ENCODE results near the gene GALR2.
"Not testable (repeated sequence)": the region's sequence is repeated elsewhere in the genome, so short reads cannot be mapped to it uniquely, and the experiment has no call there.

The GALR2 gene

DNA sequence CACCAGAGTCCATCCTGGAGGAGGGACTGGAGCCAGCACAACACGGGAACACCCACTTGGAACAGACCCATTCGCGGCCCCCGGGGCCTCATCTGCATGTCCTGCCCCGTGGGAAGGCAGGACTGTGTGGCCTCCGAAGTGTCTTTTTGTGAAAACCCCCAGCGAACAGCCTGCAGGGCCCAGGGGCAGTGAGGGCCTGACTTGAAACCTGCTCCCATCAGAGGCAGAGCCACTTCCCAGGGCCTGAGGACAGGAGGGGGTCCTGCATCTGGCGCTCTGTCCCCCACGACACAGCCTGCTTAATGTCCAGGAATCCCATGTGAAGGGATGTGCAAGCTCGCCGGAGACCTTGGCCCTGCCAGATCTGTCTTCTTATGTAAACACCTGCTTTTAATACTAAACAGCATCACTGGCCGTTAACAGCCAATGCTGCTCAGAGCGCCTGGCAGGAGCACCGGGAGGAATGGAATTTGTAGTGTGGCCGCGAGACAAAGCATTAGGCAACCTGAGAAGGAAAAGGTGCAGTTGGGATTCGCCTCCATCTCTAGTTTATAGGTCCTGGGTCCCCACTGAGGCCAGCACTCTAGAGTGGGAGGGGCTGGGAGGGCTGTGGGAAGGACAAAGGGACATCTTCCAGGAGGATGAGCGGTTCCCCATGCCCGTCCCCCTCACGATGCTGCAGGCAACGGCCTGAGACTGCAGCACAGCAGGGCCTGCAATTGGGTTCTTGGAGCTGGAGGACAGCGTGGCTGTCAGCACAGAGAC, 37.9 kb upstream of the GALR2 start:
- Histone ChIP-seq H3K9ac (ENCODE audit: low read length in 5 of 5) (no peak overlapping the region), H3K27ac (ENCODE audit: low read depth, low read length) (no peak overlapping the region), H3K27me3 (ENCODE audit: control insufficient read depth in 5 of 5, insufficient read depth in 4 of 5, low read length in 5 of 5) (peaks cover 0 to 3% (median 0%) of the 10 kb centered on the region in 5 donors), H3K4me3 (ENCODE audit: low read depth in 1 of 5, low read length in 5 of 5) (no peak overlapping the region), H3K9me3 (ENCODE audit: control insufficient read depth in 5 of 5, low read length in 5 of 5) (no peaks in the 10 kb centered on the region), H3K36me3 (ENCODE audit: control insufficient read depth in 5 of 5, insufficient read depth in 5 of 5, low read length in 5 of 5) (peaks cover 10 to 39% (median 36%) of the 10 kb centered on the region in 5 donors), H3K4me1 (ENCODE audit: control insufficient read depth in 5 of 5, insufficient read depth in 5 of 5, low read length in 5 of 5) (peaks cover 0 to 4% (median 0%) of the 10 kb centered on the region in 5 donors)

DNA sequence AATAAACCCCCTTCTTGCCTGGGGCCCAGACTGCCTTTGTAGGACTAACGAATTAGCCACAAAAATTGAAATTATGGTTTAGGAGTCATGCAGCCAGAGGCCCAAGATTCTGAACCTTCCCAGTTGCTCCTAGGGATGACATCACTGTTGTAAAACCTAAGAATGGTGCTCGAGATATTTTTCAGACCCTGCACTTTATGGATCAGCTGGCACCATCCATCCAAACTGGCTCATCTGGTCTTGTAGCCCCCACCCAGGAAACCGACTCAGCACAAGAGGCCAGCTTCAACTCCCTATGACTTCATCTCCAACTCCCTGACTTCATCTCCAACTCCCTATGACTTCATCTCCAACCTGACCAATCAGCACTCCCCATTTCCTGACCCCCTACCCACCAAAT, 36.5 kb upstream of the GALR2 start:
- H3K9me3 ChIP-seq (ENCODE audit: control insufficient read depth in 5 of 5, low read length in 5 of 5): no peaks in the 10 kb centered on the region
- no peaks in the 10 kb centered on the region for H3K27me3 ChIP-seq (ENCODE audit: control insufficient read depth in 5 of 5, insufficient read depth in 4 of 5, low read length in 5 of 5)
- peaks cover 10 to 51% (median 46%) of the 10 kb centered on the region in 5 donors for H3K36me3 ChIP-seq (ENCODE audit: control insufficient read depth in 5 of 5, insufficient read depth in 5 of 5, low read length in 5 of 5)
- H3K9ac ChIP-seq (ENCODE audit: low read length in 5 of 5): no peak overlapping the region
- H3K27ac ChIP-seq (ENCODE audit: low read depth, low read length): no peak overlapping the region
- H3K4me3 ChIP-seq (ENCODE audit: low read depth in 1 of 5, low read length in 5 of 5): no peak overlapping the region
- peaks cover 0 to 4% (median 0%) of the 10 kb centered on the region in 5 donors for H3K4me1 ChIP-seq (ENCODE audit: control insufficient read depth in 5 of 5, insufficient read depth in 5 of 5, low read length in 5 of 5)

- no peaks in the 10 kb centered on the region for H3K27me3 ChIP-seq (ENCODE audit: control insufficient read depth in 5 of 5, insufficient read depth in 4 of 5, low read length in 5 of 5)
- peaks cover 12 to 62% (median 57%) of the 10 kb centered on the region in 5 donors for H3K36me3 ChIP-seq (ENCODE audit: control insufficient read depth in 5 of 5, insufficient read depth in 5 of 5, low read length in 5 of 5)
- H3K9ac ChIP-seq (ENCODE audit: low read length in 5 of 5): no peak overlapping the region
- no peaks in the 10 kb centered on the region for H3K9me3 ChIP-seq (ENCODE audit: control insufficient read depth in 5 of 5, low read length in 5 of 5)
- H3K4me1 ChIP-seq (ENCODE audit: control insufficient read depth in 5 of 5, insufficient read depth in 5 of 5, low read length in 5 of 5): peaks cover 0 to 4% (median 0%) of the 10 kb centered on the region in 5 donors
- H3K4me3 ChIP-seq (ENCODE audit: low read depth in 1 of 5, low read length in 5 of 5): no peak overlapping the region
- no peak overlapping the region for H3K27ac ChIP-seq (ENCODE audit: low read depth, low read length)
Observed at GRCh38 chr17:76039121-76039520, 35.5 kb upstream of the GALR2 start.

DNA sequence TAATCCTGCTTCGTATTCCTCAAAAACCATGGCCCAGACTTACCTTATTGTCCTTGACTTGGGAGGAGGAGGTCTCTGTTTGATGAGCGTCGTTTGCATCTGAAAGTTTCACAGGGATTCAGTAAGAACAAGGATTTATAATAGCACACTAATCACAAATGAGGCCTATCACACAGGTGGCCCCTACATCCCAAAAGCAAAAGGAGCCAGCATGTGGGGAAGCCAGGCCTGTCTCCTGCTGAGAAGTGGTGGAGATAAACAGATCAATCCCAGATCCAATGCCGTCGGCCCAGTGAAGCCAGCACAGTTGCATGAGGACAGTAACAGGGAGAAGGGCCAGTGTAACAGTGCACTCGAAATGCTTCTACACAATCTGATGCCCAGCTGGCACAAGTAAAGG, 34.2 kb upstream of the GALR2 start:
- no peak overlapping the region for H3K4me3 ChIP-seq (ENCODE audit: low read depth in 1 of 5, low read length in 5 of 5)
- no peak overlapping the region for H3K9ac ChIP-seq (ENCODE audit: low read length in 5 of 5)
- peaks cover 12 to 74% (median 70%) of the 10 kb centered on the region in 5 donors for H3K36me3 ChIP-seq (ENCODE audit: control insufficient read depth in 5 of 5, insufficient read depth in 5 of 5, low read length in 5 of 5)
- no peaks in the 10 kb centered on the region for H3K27me3 ChIP-seq (ENCODE audit: control insufficient read depth in 5 of 5, insufficient read depth in 4 of 5, low read length in 5 of 5)
- no peaks in the 10 kb centered on the region for H3K9me3 ChIP-seq (ENCODE audit: control insufficient read depth in 5 of 5, low read length in 5 of 5)
- H3K27ac ChIP-seq (ENCODE audit: low read depth, low read length): no peak overlapping the region
- peaks cover 0 to 4% (median 0%) of the 10 kb centered on the region in 5 donors for H3K4me1 ChIP-seq (ENCODE audit: control insufficient read depth in 5 of 5, insufficient read depth in 5 of 5, low read length in 5 of 5)

- H3K9me3 ChIP-seq (ENCODE audit: control insufficient read depth in 5 of 5, low read length in 5 of 5); H3K4me1 ChIP-seq (ENCODE audit: control insufficient read depth in 5 of 5, insufficient read depth in 5 of 5, low read length in 5 of 5); H3K27ac ChIP-seq (ENCODE audit: low read depth, low read length); H3K9ac ChIP-seq (ENCODE audit: low read length in 5 of 5); H3K4me3 ChIP-seq (ENCODE audit: low read depth in 1 of 5, low read length in 5 of 5); H3K27me3 ChIP-seq (ENCODE audit: control insufficient read depth in 5 of 5, insufficient read depth in 4 of 5, low read length in 5 of 5): not testable (repeated sequence)
- peaks cover 9 to 97% (median 91%) of the 10 kb centered on the region in 5 donors for H3K36me3 ChIP-seq (ENCODE audit: control insufficient read depth in 5 of 5, insufficient read depth in 5 of 5, low read length in 5 of 5)
Observed at GRCh38 chr17:76042868-76043267, 31.7 kb upstream of the GALR2 start.

DNA sequence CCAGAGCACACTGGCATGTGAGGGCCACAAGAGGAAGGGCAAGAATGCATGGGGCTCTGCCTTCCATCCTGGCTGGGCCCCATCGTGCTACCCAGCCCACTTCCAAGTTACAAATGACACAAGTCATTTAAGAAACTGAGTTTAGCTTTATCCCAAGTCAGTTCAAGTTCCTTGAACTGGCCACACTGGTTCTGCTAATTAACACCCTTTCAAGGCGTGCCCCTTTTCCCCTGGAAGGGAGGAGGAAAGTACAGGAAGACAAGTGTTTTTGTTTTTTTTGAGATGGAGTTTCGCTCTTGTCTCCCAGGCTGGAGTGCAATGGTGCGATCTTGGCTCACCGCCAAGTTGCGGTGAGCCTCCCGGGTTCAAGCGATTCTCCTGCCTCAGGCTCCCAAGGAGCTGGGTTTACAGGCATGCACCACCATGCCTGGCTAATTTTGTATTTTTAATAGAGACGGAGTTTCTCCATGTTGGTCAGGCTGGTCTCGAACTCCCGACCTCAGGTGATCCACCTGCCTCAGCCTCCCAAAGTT, 30.0 kb upstream of the GALR2 start:
- H3K27ac ChIP-seq (ENCODE audit: low read depth, low read length); H3K27me3 ChIP-seq (ENCODE audit: control insufficient read depth in 5 of 5, insufficient read depth in 4 of 5, low read length in 5 of 5); H3K4me1 ChIP-seq (ENCODE audit: control insufficient read depth in 5 of 5, insufficient read depth in 5 of 5, low read length in 5 of 5); H3K9ac ChIP-seq (ENCODE audit: low read length in 5 of 5); H3K9me3 ChIP-seq (ENCODE audit: control insufficient read depth in 5 of 5, low read length in 5 of 5); H3K4me3 ChIP-seq (ENCODE audit: low read depth in 1 of 5, low read length in 5 of 5): not testable (repeated sequence)
- H3K36me3 ChIP-seq (ENCODE audit: control insufficient read depth in 5 of 5, insufficient read depth in 5 of 5, low read length in 5 of 5): peaks cover 17 to 97% (median 93%) of the 10 kb centered on the region in 5 donors

GRCh38 chr17:76046064-76046463, 28.5 kb upstream of the GALR2 start:
- Histone ChIP-seq H3K9ac (ENCODE audit: low read length in 5 of 5) (no peak overlapping the region), H3K36me3 (ENCODE audit: control insufficient read depth in 5 of 5, insufficient read depth in 5 of 5, low read length in 5 of 5) (peaks cover 17 to 97% (median 92%) of the 10 kb centered on the region in 5 donors), H3K27ac (ENCODE audit: low read depth, low read length) (no peak overlapping the region), H3K27me3 (ENCODE audit: control insufficient read depth in 5 of 5, insufficient read depth in 4 of 5, low read length in 5 of 5) (no peaks in the 10 kb centered on the region), H3K9me3 (ENCODE audit: control insufficient read depth in 5 of 5, low read length in 5 of 5) (no peaks in the 10 kb centered on the region), H3K4me1 (ENCODE audit: control insufficient read depth in 5 of 5, insufficient read depth in 5 of 5, low read length in 5 of 5) (no peaks in the 10 kb centered on the region), H3K4me3 (ENCODE audit: low read depth in 1 of 5, low read length in 5 of 5) (no peak overlapping the region)

GRCh38 chr17:76048025-76048605, 26.5 kb upstream of the GALR2 start:
- H3K4me3 ChIP-seq (ENCODE audit: low read depth in 1 of 5, low read length in 5 of 5): no peak overlapping the region
- no peak overlapping the region for H3K9ac ChIP-seq (ENCODE audit: low read length in 5 of 5)
- no peaks in the 10 kb centered on the region for H3K27me3 ChIP-seq (ENCODE audit: control insufficient read depth in 5 of 5, insufficient read depth in 4 of 5, low read length in 5 of 5)
- no peaks in the 10 kb centered on the region for H3K4me1 ChIP-seq (ENCODE audit: control insufficient read depth in 5 of 5, insufficient read depth in 5 of 5, low read length in 5 of 5)
- H3K27ac ChIP-seq (ENCODE audit: low read depth, low read length): no peak overlapping the region
- H3K36me3 ChIP-seq (ENCODE audit: control insufficient read depth in 5 of 5, insufficient read depth in 5 of 5, low read length in 5 of 5): peaks cover 17 to 93% (median 85%) of the 10 kb centered on the region in 5 donors
- H3K9me3 ChIP-seq (ENCODE audit: control insufficient read depth in 5 of 5, low read length in 5 of 5): no peaks in the 10 kb centered on the region

DNA sequence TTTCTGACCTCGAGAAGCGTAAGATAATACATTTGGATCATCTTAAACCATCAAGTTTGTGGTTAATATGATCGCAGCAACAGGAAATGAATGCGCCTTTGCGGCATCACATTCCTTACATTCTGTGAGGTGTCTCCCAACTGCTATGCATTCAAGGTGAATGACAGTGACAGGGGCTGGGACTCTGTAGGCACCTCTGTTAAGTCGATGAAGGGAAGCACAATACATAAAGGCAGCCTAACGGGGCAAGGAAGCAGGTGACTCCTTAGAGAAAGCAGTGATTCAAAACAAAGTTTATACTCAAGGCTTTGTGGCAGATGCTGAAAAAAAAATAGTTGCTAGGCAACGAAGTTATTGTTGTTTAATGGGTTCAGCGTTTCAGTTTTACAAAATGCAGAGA, 25.9 kb upstream of the GALR2 start:
- no peaks in the 10 kb centered on the region for H3K4me1 ChIP-seq (ENCODE audit: control insufficient read depth in 5 of 5, insufficient read depth in 5 of 5, low read length in 5 of 5)
- no peaks in the 10 kb centered on the region for H3K27me3 ChIP-seq (ENCODE audit: control insufficient read depth in 5 of 5, insufficient read depth in 4 of 5, low read length in 5 of 5)
- H3K9ac ChIP-seq (ENCODE audit: low read length in 5 of 5): no peak overlapping the region
- H3K4me3 ChIP-seq (ENCODE audit: low read depth in 1 of 5, low read length in 5 of 5): no peak overlapping the region
- H3K36me3 ChIP-seq (ENCODE audit: control insufficient read depth in 5 of 5, insufficient read depth in 5 of 5, low read length in 5 of 5): peaks cover 16 to 93% (median 85%) of the 10 kb centered on the region in 5 donors
- H3K9me3 ChIP-seq (ENCODE audit: control insufficient read depth in 5 of 5, low read length in 5 of 5): no peaks in the 10 kb centered on the region
- no peak overlapping the region for H3K27ac ChIP-seq (ENCODE audit: low read depth, low read length)

- peaks cover 19 to 93% (median 85%) of the 10 kb centered on the region in 5 donors for H3K36me3 ChIP-seq (ENCODE audit: control insufficient read depth in 5 of 5, insufficient read depth in 5 of 5, low read length in 5 of 5)
- no peak overlapping the region for H3K9ac ChIP-seq (ENCODE audit: low read length in 5 of 5)
- H3K27me3 ChIP-seq (ENCODE audit: control insufficient read depth in 5 of 5, insufficient read depth in 4 of 5, low read length in 5 of 5): no peaks in the 10 kb centered on the region
- H3K9me3 ChIP-seq (ENCODE audit: control insufficient read depth in 5 of 5, low read length in 5 of 5): no peaks in the 10 kb centered on the region
- no peaks in the 10 kb centered on the region for H3K4me1 ChIP-seq (ENCODE audit: control insufficient read depth in 5 of 5, insufficient read depth in 5 of 5, low read length in 5 of 5)
- no peak overlapping the region for H3K4me3 ChIP-seq (ENCODE audit: low read depth in 1 of 5, low read length in 5 of 5)
- H3K27ac ChIP-seq (ENCODE audit: low read depth, low read length): no peak overlapping the region
Observed at GRCh38 chr17:76049239-76049638, 25.3 kb upstream of the GALR2 start.
